GM21717 (cell line): ENCODE measurements around the gene ASAP2.

Source experiments
- ATAC-seq: cut with Tn5 transposase; IDR thresholded peaks from one replicate; pipeline ENCODE4 v1.9.1; 2021; ENCODE audit warnings: mild to moderate bottlenecking, moderate library complexity; ENCODE audit not compliant: unreplicated experiment

The ASAP2 gene

GRCh38 chr2:9291331-9291730 is 84.7 kb downstream of the ASAP2 start:
- no peak for ATAC-seq

GRCh38 chr2:9291866-9292265 is 85.3 kb downstream of the ASAP2 start:
- ATAC-seq = no peak

GRCh38 chr2:9292426-9292825 is 85.8 kb downstream of the ASAP2 start:
- ATAC-seq = no peak

- ATAC-seq = no peak
Measured at GRCh38 chr2:9294764-9295163, 88.2 kb downstream of the ASAP2 start.

- ATAC-seq = no peak
Measured at GRCh38 chr2:9296559-9296958, 89.9 kb downstream of the ASAP2 start.

GRCh38 chr2:9297156-9297555 is 90.5 kb downstream of the ASAP2 start:
- no peak for ATAC-seq

- no peak for ATAC-seq
Measured at GRCh38 chr2:9297807-9298206, 91.2 kb downstream of the ASAP2 start.

GRCh38 chr2:9298583-9298982 is 92.0 kb downstream of the ASAP2 start:
- no peak for ATAC-seq

- no peak for ATAC-seq
Measured at GRCh38 chr2:9299161-9300100, 92.8 kb downstream of the ASAP2 start.

- ATAC-seq = no peak
Measured at GRCh38 chr2:9300214-9300613, 93.6 kb downstream of the ASAP2 start.

GRCh38 chr2:9300829-9301453 is 94.3 kb downstream of the ASAP2 start:
- ATAC-seq = no peak

- ATAC-seq = no peak
Measured at GRCh38 chr2:9302755-9303154, 96.1 kb downstream of the ASAP2 start.

GRCh38 chr2:9303528-9304225 is 97.1 kb downstream of the ASAP2 start:
- no peak for ATAC-seq

GRCh38 chr2:9306911-9307310 is 100.3 kb downstream of the ASAP2 start:
- no peak for ATAC-seq

- no peak for ATAC-seq
Measured at GRCh38 chr2:9307535-9307934, 100.9 kb downstream of the ASAP2 start.

- ATAC-seq = no peak
Measured at GRCh38 chr2:9308186-9308955, 101.8 kb downstream of the ASAP2 start.

GRCh38 chr2:9309147-9309546 is 102.5 kb downstream of the ASAP2 start:
- ATAC-seq = no peak

- ATAC-seq = no peak
Measured at GRCh38 chr2:9310377-9310776, 103.8 kb downstream of the ASAP2 start.

- ATAC-seq = no peak
Measured at GRCh38 chr2:9310798-9311197, 104.2 kb downstream of the ASAP2 start.

- no peak for ATAC-seq
Measured at GRCh38 chr2:9311488-9311887, 104.9 kb downstream of the ASAP2 start.

GRCh38 chr2:9312591-9312990 is 106.0 kb downstream of the ASAP2 start:
- no peak for ATAC-seq
